Raji (cell line): ENCODE results near the gene CTNNAL1.

Experiments used
- POLR2A ChIP-seq: IDR thresholded peaks from 2 replicates; pipeline ENCODE4 v1.6.1; 2011; ENCODE audit warnings: low read depth, low read length, control low read depth; ENCODE audit not compliant: insufficient read depth

CTNNAL1 gene

DNA sequence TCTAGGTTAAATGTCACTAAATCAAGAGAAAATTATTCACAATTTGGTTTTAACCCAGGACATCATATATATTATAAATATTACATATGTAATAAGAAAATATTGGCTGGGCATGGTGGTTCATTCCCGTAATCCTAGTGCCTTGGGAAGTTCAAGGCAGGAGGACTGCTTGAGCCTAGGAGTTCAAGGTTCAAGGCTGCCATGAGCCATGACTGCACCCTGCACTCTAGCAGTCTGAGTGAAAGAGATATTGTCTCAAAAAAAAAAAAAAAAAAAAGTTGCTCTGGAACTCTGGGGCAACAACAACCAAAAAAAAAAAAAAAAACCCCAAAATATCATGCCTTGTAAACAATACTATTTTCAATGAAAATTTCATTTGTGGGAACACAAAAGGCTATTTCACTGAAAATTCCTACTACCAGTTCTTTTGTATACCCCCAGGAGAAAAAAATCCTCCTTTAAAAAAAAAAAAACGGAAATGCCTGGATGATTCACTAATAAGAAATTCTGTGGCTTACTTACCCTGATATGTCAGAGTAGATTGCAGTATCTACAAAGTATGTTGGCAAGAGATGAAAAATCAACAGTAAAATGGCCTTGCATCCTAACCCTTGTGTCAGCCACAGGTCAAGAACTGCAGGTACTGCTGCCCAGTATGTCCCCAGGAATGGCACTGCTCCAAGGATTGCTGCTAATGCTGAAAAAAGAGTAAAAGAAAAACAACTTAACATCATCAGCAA is 22.6 kb upstream of the CTNNAL1 start:
- TF ChIP-seq POLR2A, result no peak

DNA sequence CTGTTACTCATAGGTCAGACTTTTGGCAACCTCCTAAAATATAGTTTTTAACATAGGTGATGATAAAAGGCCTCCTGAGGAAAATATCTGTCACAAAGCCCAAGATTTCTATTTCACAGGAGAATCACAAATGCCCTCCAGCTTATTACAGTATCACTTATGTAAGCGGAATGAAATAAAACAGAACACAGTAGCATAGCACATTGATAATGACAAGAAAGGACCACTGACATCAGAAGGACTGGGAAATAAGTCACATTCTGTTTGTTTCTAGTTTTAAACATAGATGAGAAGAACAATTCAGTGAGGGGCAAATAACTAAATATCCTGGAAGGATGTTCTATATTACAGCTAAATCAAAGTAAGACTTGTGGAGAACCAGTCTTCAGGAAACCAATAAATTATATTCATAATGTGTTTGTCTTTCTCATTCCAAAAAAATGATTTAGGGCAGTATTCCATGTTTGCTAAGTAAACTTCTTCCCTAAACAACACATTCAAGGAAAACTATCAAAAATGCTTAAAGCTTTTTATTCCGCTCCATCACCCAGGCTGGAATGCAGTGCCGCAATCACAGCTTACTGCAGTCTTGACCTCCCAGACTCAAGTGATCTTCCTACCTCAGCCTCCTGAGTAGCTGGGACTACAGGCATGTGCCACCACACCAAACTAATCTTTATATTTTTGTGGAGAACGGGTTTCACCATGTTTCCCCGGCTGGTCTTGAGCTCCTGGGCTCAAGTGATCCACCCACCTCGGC is 20.8 kb upstream of the CTNNAL1 start:
- TF ChIP-seq POLR2A, result no peak

DNA sequence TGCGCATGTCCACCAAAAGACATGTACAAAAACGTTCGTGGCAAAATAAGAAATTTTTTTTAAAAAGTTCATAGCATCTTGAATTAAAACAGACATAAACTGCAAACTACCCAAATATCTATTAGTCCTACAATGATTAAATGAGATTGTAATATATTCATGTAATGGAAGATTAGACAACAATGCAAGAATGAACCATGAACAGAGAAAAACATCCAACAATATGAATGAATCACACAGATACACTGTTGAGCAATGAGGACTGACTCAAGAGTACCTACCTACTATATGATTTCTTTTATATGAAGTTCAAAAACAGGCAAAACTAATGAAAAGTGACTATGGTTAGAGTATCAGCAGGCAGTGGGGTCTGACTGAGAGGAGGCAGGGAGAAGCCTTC is 17.9 kb upstream of the CTNNAL1 start:
- TF ChIP-seq POLR2A, result no peak

DNA sequence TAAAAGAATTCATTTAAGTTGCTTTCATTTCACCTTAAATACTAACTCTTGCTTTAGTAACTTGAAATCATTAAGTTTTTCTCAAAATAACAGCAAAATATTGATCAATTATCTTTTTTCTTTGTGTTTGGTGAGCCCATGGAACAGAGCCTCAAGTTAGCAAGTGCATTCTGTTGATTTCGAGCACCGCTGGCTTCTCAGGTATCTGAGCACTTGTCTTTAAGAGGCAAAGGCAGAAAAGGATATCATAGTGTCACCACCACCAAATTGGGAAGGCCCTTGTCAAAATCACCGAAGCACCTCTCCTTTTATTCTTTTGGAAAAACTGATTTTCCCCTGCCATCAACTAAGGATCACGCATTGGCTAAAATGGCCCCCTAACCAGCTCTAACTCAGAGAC is 17.1 kb upstream of the CTNNAL1 start:
- no peak for TF ChIP-seq POLR2A

DNA sequence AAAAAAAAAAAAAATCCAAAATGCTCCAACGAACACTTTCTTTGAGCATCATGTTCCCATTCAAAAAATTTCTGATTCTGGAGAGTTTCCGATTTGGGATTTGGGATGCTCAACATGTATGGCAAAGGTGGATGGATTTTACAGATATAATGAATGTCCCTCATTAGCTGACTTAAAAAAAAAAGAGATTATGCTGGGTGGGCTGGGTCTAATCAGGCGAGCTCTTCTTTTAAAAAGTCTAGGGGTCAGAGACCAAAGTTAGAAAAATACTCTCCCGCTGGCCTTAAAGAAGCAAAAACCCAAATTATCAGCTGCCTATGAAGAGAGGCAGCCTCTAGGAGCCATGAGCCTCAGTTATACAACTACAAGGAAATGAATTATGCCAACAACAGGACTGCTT is 15.2 kb upstream of the CTNNAL1 start:
- no peak for TF ChIP-seq POLR2A

DNA sequence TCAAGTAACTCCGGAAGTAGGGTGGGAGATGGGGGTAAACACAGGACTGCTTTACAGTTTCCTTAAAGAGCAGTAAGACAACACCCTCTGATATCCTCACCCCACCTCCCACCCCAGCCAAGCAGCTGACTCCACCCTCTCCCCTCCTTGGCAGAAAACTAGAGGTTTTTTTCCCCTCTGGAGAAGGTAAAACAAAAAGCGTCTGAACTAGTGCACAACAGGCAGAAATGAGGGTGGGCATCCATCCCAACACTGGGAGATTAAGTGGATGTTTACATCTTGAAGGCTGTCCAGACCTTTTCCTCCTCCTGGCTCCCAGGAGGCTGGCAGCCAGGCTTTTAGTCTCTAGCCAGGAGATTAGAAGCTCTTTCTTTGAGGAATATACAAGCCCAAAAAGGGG is 13.9 kb upstream of the CTNNAL1 start:
- no peak for TF ChIP-seq POLR2A

DNA sequence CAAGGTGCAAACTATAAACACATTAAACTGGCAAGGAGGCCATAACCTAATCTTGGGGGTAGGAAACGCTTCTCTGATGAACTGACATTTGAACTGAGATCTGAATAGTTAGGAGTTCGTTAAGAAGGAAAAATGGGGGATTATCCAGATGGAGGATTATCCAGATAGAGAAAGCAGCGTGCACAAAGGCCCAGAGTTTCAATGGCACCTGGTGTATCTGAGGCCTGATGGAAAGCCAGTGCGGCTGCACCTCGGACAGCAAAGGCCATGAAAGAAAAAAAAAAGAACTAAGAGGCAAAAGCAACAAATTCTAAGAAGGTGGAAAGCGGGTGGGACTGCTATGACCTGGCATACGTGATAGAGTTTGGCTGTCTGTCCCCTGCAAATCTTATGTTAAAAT is 13.0 kb upstream of the CTNNAL1 start:
- TF ChIP-seq POLR2A, result no peak

DNA sequence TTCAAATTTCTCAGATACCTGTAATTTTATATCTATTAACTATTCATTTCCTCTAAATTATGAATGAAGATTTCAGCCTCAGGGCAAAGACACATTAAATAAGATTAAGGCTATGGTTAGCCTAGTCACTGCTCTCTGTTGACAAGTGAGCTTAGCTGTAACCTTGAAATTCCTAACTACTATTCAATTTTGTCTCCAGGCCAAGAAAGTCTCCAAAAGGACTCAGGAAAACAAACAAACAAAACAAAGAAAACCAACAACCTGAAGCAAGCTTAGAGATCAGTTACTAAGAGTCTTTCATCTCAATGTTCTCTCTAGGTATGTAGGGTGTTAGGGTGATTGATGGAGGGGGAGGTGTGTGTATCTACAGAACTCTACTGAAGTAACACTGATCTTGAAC is 9.6 kb upstream of the CTNNAL1 start:
- no peak for TF ChIP-seq POLR2A

DNA sequence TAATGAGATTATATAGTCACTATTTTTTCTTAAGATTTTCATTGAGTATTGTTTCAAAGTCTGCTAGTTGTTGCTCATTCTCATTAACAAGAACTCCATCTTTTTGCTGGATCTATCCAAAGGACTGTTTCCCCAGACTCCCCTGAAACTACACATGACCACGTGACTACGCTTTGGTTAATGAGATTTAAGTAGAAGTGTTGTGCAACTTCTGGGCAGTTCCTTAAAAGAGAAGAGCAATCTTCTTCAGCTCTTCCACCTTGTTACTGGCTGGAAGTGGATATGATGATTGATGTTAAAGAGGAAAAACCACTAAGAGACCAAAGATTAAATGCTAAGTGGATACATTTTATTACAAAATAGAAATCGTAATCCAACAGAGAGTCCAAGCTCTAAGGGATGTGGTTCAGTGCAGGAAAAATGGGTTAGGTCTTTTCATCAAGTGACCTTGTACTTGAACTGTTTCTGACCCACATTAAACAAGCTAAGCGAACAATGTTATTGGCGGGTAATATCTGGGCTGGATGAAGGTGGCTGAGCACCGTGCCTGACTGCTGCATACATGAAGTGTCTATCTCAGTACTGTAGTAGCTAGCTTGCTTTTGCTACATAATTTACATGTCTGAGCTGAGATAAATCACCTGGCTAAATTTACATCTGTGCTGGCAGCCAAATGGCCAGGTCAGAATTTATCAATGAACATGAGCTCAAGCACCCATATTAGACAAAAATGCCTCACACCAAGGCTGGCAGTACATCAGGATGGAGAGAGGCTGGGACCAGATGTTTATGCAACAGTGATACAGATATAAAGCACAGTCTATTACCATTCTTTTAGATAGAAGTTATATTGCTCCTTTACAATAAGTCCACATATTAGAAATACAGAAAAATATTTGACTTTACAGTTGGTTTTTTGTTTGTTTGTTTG is 7.5 kb upstream of the CTNNAL1 start:
- TF ChIP-seq POLR2A, result no peak

DNA sequence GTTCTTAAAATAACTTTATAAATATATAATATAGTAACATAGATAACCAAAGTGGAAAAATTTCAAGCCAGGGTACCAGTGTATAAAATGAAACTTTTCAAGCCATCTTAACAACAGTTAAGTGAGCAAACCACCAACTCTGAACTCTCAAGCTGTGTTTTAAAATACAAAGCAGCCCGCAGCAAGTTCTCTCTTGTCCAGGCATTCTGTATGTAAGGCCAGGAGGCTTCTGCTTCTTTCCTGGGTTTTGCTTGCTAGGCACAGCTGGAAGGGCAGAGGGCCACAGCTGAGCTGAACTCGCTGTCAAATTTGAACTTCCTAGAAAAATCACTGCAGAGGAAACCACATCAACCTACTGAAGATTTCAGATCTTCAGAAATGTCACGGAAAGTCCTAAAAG is 6.8 kb upstream of the CTNNAL1 start:
- no peak for TF ChIP-seq POLR2A

DNA sequence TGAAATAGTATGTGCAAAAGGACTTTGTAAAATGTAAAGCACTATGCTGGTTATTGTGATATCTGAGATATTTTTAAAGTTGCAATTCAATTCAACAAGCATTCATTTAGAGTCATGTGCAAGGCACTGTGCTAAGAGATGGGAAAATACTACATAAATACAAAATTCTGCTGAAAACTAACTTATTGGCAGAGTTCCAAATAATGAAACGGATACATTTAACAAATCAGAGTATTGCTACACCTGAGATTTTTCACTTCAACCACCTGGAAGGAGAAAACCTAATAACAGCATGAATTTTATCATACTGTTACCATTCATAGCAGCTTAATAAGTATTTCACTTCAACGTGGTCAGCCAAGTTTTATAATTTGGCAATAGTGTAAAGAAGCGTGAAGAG is 6.1 kb upstream of the CTNNAL1 start:
- TF ChIP-seq POLR2A, result no peak

DNA sequence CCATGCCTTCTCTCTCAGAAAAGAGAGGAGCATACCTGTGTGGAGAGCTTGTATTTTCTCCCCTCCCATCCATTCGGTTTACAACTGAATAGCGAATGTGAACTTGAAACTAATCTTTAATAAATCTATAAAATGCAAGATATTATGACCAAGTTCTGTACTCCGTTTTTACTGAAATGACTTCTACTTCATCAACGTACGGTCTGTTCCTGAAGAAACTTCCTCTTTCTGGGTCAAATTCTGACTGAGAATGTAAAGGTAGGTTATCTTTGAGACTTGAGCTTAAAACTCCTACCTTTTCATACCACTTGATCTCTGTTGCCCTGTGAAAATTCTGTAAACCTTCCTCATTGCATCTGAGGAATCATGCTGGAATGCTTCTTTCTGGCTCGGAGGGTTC is 4.2 kb upstream of the CTNNAL1 start:
- no peak for TF ChIP-seq POLR2A

DNA sequence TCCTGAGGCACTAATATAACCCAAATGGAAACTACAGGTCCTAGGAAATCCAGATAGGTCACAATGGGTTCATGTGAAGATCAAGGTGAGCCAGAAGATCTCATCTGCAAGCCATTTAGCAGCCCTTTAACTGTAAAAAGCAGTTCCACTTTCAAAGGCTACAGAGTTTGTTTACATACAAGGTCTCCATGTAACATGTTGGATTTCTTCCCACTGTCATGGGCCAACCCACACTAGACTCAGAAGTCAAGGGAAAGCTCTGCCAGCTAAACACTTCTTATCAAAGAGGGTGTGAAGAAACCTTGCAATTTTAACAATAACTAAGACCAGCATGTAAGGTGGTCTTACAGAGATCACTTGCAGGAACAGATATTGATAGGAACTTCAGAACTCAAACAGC is 3.8 kb upstream of the CTNNAL1 start:
- TF ChIP-seq POLR2A, result no peak

DNA sequence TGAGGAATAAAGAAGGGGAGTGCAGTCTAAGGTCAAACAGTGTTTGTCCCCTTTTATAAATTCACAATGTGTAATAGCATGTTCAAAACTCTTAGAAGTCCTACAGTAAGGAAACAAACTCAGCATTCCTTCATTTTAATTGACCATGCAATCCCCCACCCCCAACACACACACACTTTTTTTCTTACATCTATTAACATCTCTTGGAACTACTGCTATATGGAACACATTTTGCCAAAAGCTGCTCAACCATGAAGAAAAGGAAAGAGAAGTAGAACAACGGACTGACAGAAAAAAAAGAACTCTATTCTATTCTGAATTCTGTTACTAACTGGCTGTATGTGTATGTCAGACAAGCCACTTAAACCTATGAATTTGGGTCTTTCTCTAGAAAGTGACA is 2.8 kb upstream of the CTNNAL1 start:
- no peak for TF ChIP-seq POLR2A

DNA sequence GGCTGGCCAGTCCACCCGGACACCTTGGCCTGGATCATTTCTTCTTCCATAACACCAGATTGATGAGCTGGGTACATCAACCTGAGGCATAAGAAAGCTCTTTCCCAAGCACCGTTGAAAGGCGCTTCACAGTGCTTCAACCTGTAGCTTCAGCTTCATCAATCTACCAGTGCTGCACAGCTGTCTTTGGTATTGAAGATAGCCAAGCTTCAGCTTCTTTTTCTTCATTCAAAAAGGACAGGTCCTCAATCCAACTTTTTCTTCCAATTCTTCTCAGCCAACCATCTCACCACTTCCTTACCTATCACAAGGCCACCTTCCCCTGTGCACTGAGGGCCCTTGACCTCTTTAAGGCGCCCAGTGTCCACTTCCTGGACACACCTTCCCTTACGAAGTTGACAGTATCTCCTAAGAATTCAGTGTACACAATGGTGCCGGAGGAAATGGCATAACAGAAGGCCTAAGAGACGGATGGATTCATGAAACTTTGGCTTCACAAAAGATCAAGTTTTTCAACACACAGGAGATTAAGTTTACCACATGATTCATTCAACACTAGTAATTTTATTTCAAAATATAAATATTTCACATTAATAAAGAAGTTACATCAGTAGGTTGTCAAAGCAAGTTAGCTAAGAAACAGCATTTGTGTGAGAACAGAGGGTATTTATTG is 1.4 kb upstream of the CTNNAL1 start:
- TF ChIP-seq POLR2A, result no peak
